Osteoblast (primary cell): ENCODE results near the gene GAS7. TPM values are rescaled to one million over a fixed set of nuclear protein-coding genes. Genes with fewer than 3 reads are reported as not detected.

ENCODE experiments used
- DNase-seq: peaks from one replicate; pipeline ENCODE4 v3.0.0; 2011; ENCODE audit warnings: low spot score, mixed read lengths; ENCODE audit not compliant: insufficient read length; ENCODE audit errors: missing footprints
- H2AFZ ChIP-seq: 2 replicates; pipeline ENCODE4 v1.6.0; 2011; ENCODE audit warnings: mild to moderate bottlenecking, low read length
- H3K27ac ChIP-seq: 2 replicates; pipeline ENCODE4 v1.5.1; 2011; ENCODE audit warnings: mild to moderate bottlenecking, low read depth, low read length, moderate library complexity
- H3K27me3 ChIP-seq: 2 replicates; pipeline ENCODE4 v1.6.0; 2012; ENCODE audit warnings: mild to moderate bottlenecking, control low read depth, inconsistent platforms, low read length, moderate library complexity; ENCODE audit not compliant: insufficient read depth
- H3K36me3 ChIP-seq: 2 replicates; pipeline ENCODE4 v1.5.1; 2011; ENCODE audit warnings: mild to moderate bottlenecking, low read length, control low read depth, moderate library complexity; ENCODE audit not compliant: insufficient read depth
- H3K4me1 ChIP-seq: 2 replicates; pipeline ENCODE4 v1.5.1; 2011; ENCODE audit warnings: mild to moderate bottlenecking, low read length, control low read depth, moderate library complexity; ENCODE audit not compliant: insufficient read depth
- H3K4me2 ChIP-seq: 2 replicates; pipeline ENCODE4 v1.6.0; 2011; ENCODE audit warnings: mild to moderate bottlenecking, low read length; ENCODE audit not compliant: insufficient read depth
- H3K4me3 ChIP-seq: fragments of 200-600 bp; sonication (generic); 3 replicates; pipeline ENCODE4 v1.5.1; 2012; ENCODE audit warnings: mild to moderate bottlenecking, low read length, inconsistent platforms; ENCODE audit not compliant: insufficient read depth
- H3K79me2 ChIP-seq: 2 replicates; pipeline ENCODE4 v1.6.0; 2012; ENCODE audit warnings: mild to moderate bottlenecking, low read length, control low read depth, inconsistent platforms; ENCODE audit not compliant: insufficient read depth
- H3K9me3 ChIP-seq: 2 replicates; pipeline ENCODE4 v1.5.1; 2011; ENCODE audit warnings: low read depth, low read length, control low read depth
- H4K20me1 ChIP-seq: 2 replicates; pipeline ENCODE4 v1.6.0; 2012; ENCODE audit warnings: mild to moderate bottlenecking, low read length, control low read depth; ENCODE audit not compliant: insufficient read depth
- total RNA-seq: library from RNA; depleted of rRNA; stranded (reverse); fragments of >200 nt; gene quantifications from 2 replicates; pipeline ENCODE4 v1.2.3, GENCODE V29; 2012
- TF ChIP-seq, protein P1 (sequence below): IDR thresholded peaks from 2 replicates; pipeline ENCODE4 v1.5.1; 2011; ENCODE audit warnings: mild to moderate bottlenecking, low read depth, low read length, moderate library complexity; ENCODE audit errors: extremely low read depth

Gene GAS7
- total RNA-seq, 1 donor, result 3.6 TPM

DNA sequence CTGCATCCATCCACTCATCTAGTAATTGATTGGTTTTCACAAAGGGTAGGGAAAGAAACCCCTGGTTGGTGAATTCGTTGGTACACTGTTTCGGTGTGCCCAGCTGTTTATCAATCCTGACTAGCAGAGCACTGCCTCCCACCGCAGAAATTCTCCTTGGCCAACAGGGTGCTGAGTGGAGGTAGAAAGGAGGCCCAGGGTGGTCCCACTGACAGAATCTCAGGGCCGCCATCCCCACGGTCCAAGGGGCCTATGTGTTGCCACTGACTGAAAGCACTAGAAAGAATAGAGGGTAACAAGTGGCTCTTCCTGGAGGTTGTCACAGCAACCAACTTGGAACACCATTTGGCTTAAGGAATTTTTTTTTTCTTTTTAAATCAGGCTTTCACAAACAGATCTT lies 284.9 kb downstream of the GAS7 start:
- H3K27me3 ChIP-seq, result no peaks in the 10 kb centered on the region
- TF ChIP-seq, protein P1, sequence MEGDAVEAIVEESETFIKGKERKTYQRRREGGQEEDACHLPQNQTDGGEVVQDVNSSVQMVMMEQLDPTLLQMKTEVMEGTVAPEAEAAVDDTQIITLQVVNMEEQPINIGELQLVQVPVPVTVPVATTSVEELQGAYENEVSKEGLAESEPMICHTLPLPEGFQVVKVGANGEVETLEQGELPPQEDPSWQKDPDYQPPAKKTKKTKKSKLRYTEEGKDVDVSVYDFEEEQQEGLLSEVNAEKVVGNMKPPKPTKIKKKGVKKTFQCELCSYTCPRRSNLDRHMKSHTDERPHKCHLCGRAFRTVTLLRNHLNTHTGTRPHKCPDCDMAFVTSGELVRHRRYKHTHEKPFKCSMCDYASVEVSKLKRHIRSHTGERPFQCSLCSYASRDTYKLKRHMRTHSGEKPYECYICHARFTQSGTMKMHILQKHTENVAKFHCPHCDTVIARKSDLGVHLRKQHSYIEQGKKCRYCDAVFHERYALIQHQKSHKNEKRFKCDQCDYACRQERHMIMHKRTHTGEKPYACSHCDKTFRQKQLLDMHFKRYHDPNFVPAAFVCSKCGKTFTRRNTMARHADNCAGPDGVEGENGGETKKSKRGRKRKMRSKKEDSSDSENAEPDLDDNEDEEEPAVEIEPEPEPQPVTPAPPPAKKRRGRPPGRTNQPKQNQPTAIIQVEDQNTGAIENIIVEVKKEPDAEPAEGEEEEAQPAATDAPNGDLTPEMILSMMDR, result no peak
- H3K4me2 ChIP-seq, result no peak overlapping the region
- H3K4me1 ChIP-seq, result no peaks in the 10 kb centered on the region
- H4K20me1 ChIP-seq, result no peaks in the 10 kb centered on the region
- H3K4me3 ChIP-seq, result no peak overlapping the region
- no peaks in the 10 kb centered on the region for H3K36me3 ChIP-seq
- H3K27ac ChIP-seq, result no peak overlapping the region
- H3K79me2 ChIP-seq, result no peaks in the 10 kb centered on the region
- H2AFZ ChIP-seq, result no peak overlapping the region
- no peak for DNase-seq
- H3K9me3 ChIP-seq, result no peaks in the 10 kb centered on the region

DNA sequence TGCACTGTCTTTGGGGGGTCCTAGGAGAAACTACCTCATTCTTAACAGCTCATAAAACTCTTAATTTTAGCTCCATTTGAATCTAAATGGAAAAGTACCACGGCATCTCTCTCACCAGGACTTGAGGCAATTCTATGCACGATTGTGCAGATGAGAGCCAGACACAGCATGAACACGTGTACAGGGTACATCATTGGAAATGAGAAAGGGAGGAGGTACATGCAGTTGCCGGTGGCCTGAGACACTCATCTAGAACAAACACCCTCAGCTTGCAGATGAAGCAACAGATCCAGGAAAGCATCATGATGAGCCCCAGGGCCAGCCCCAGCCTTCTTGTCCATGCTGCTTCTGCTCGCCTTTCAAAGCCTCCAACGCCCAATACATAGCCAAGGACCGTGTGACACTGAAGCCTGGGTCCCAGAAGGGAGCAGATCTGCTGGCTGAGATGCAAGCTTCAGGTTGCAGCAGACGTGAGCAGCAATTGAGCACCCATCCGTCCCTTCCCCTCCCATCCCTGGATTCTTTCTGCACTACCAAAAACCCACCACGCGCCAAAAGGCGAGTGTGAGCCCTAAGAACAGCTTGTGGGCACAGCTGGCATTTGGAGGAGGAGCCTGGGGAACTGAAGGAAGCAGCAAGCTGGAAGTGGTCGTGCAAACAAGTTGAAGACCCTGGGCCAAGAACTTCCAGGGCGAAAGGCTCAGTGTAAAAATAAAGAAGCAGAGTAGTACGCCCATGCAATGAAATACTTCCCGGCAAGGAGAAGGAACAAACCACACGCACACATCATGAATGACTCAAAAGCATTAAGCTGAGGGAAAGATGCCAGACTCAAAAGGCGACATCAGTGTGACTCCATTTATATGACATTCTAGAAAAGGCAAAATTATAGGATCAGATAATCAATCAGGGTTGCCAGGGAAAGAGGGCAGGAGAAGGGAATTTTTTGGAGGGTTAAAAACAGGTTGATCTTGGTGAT lies 286.0 kb downstream of the GAS7 start:
- Histone ChIP-seq H3K27me3 (no peaks in the 10 kb centered on the region), H3K4me3 (no peak overlapping the region), H3K9me3 (no peaks in the 10 kb centered on the region), H2AFZ (no peak overlapping the region), H3K27ac (no peak overlapping the region), H4K20me1 (no peaks in the 10 kb centered on the region), H3K4me1 (no peaks in the 10 kb centered on the region), H3K79me2 (no peaks in the 10 kb centered on the region), H3K4me2 (no peak overlapping the region), H3K36me3 (no peaks in the 10 kb centered on the region)
- peak; percentile 59 for DNase-seq
- TF ChIP-seq, protein P1, result no peak

DNA sequence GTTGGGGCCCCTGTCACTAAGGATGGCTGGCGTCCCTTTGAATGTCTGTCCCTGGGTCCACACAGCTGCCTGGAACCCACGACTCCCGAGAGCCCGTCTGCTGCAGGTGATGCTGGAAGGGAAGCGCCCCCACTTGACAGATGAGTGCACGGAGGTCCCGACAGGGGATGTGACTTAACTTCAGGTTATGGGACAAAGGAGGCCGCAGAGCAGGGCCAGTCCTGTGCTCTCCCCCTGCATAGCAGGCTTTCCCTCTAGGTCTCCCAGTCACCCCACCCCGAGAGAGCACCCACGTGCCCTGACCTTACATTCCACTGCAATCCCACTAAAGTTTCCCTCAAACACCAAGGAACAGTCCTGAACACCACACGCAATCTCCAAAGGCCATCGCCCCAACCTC lies 287.3 kb downstream of the GAS7 start:
- Histone ChIP-seq H3K27me3 (no peaks in the 10 kb centered on the region), H2AFZ (no peak overlapping the region), H3K9me3 (no peaks in the 10 kb centered on the region), H3K4me1 (no peaks in the 10 kb centered on the region), H3K36me3 (no peaks in the 10 kb centered on the region), H3K4me3 (no peak overlapping the region), H3K4me2 (no peak overlapping the region), H3K27ac (no peak overlapping the region), H4K20me1 (no peaks in the 10 kb centered on the region), H3K79me2 (no peaks in the 10 kb centered on the region)
- TF ChIP-seq, protein P1, result no peak
- peak; percentile 58 for DNase-seq

DNA sequence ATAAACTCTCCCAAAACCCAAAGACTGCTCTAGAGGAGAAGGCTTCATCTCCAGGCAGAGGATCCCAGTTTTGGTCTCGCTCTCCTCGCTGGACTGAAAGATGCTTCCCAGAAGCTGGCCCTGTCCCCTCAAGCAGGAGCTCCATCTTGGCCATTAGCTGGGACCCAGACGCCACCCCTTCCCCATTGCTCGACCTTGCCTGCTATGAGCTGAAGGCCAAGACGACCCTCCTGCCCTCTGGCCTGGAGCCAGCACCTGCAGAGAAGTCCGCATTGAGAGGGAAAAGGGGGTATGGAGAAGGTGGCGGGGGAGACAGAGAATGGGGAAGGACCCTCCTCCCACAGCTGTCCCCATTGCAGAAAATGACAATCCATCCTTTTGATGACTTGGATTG lies 289.8 kb downstream of the GAS7 start:
- Histone ChIP-seq H3K4me1 (no peaks in the 10 kb centered on the region), H3K4me2 (no peak overlapping the region), H2AFZ (no peak overlapping the region), H3K79me2 (no peaks in the 10 kb centered on the region), H3K36me3 (no peaks in the 10 kb centered on the region), H3K27ac (no peak overlapping the region), H3K4me3 (no peak overlapping the region), H3K9me3 (no peaks in the 10 kb centered on the region), H4K20me1 (no peaks in the 10 kb centered on the region), H3K27me3 (no peaks in the 10 kb centered on the region)
- TF ChIP-seq, protein P1, result no peak
- peak; percentile 72 for DNase-seq
